HepG2 (cell line): Measurements from ENCODE around the gene NAA38. TPM values are rescaled to one million over a fixed set of nuclear protein-coding genes. Genes with fewer than 3 reads are reported as not detected.

Experiments used
- ATAC-seq: fragments of 200-7000 bp; cut with Tn5 transposase; 3 replicates; pipeline ENCODE4 v1.9.1; 2020; ENCODE audit warnings: mild to moderate bottlenecking, moderate library complexity
- BruUV-seq: library from RNA; stranded (reverse); fragments of 400-500 nt; replicated peaks from 2 replicates; lab custom pipeline; 2021; lab: Mats Ljungman, UMichigan
- CTCF ChIA-PET: fragments of 300-600 bp; formaldehyde crosslinking; extraction: SDS; loops from one replicate; lab custom pipeline; 2021; ENCODE audit warnings: low total read pairs, inconsistent platforms, low intra/inter-chr PET ratio; lab: Yijun Ruan, JAX
- POLR2A ChIA-PET: fragments of 350-600 bp; sonication (Branson Sonifier 250); formaldehyde crosslinking; loops from one replicate; lab custom pipeline; 2020; ENCODE audit warnings: antibody characterized with exemption, inconsistent platforms; lab: Yijun Ruan, JAX
- DNase-seq: peaks from one replicate; pipeline ENCODE4 v3.0.0-alpha.2; 2015; ENCODE audit warnings: low spot score
- FAIRE-seq: peaks from 3 replicates; lab custom pipeline; 2011; peaks lifted over from hg19 to GRCh38; lab: Jason Lieb, UNC
- H2AFZ ChIP-seq: one replicate; pipeline ENCODE4 v1.6.1; 2011; ENCODE audit warnings: low read length, inconsistent platforms
- H3K27ac ChIP-seq: fragments of 300-600 bp; 3 replicates; pipeline ENCODE4 v1.8.0; 2011; ENCODE audit warnings: mixed run types, mild to moderate bottlenecking, mixed read lengths, low read length, inconsistent platforms; ENCODE audit not compliant: insufficient read depth; ENCODE audit errors: extremely low read length
- H3K27me3 ChIP-seq, 2 experiments: fragments of 200-600 bp in 1 of 2; 2 replicates in 1 of 2; 3 replicates in 1 of 2; pipeline versions ENCODE4 v1.6.0 to v1.8.0; 2011; ENCODE audit warnings: low read length in 2 of 2, mild to moderate bottlenecking in 2 of 2, moderate library complexity in 2 of 2, inconsistent platforms in 1 of 2; ENCODE audit not compliant: insufficient read depth in 2 of 2, control insufficient read depth in 1 of 2
- H3K36me3 ChIP-seq, 2 experiments: fragments of 200-600 bp in 1 of 2; replicated peaks in 1 of 2; 2 replicates in 1 of 2; 3 replicates in 1 of 2; pipeline versions ENCODE4 v1.5.1 to v1.8.0; 2011; ENCODE audit warnings: low read length in 2 of 2, inconsistent platforms in 1 of 2; ENCODE audit not compliant: insufficient read depth in 2 of 2, control insufficient read depth in 1 of 2
- H3K4me1 ChIP-seq: 2 replicates; pipeline ENCODE4 v1.5.1; 2012; ENCODE audit warnings: low read length, inconsistent platforms; ENCODE audit not compliant: insufficient read depth
- H3K4me2 ChIP-seq: 2 replicates; pipeline ENCODE4 v1.6.0; 2011; ENCODE audit warnings: low read depth, low read length, inconsistent platforms
- H3K4me3 ChIP-seq, 3 experiments: fragments of 200-600 bp in 1 of 3; sonication (generic), shearing (Covaris generic) in 1 of 3; replicated peaks in 1 of 3; 2 replicates each; pipeline ENCODE4 v1.5.1; 2011 to 2016; ENCODE audit warnings: low read length in 3 of 3, inconsistent platforms in 2 of 3, low read depth in 2 of 3, mild to moderate bottlenecking in 2 of 3, control low read depth in 1 of 3, mixed read lengths in 1 of 3; ENCODE audit not compliant: insufficient read depth in 1 of 3
- H3K79me2 ChIP-seq: one replicate; pipeline ENCODE4 v1.6.1; 2011; ENCODE audit warnings: low read length, inconsistent platforms; ENCODE audit not compliant: insufficient read depth
- H3K9ac ChIP-seq: 2 replicates; pipeline ENCODE4 v1.6.0; 2011; ENCODE audit warnings: mild to moderate bottlenecking, low read depth, low read length, inconsistent platforms; ENCODE audit not compliant: insufficient read depth
- H3K9me3 ChIP-seq: 2 replicates; pipeline ENCODE4 v1.5.1; 2012; ENCODE audit warnings: mild to moderate bottlenecking, low read length
- H4K20me1 ChIP-seq: 2 replicates; pipeline ENCODE4 v1.6.0; 2011; ENCODE audit warnings: inconsistent platforms, mild to moderate bottlenecking, low read length, moderate library complexity; ENCODE audit not compliant: insufficient read depth
- EEA1 ChIP-seq: sonication (generic); formaldehyde crosslinking; IDR thresholded peaks from 2 replicates; pipeline ENCODE4 v1.5.1; 2020; ENCODE audit warnings: mild to moderate bottlenecking, missing genetic modification reagents, borderline replicate concordance
- GPBP1L1 ChIP-seq: sonication (generic); formaldehyde crosslinking; IDR thresholded peaks from 2 replicates; pipeline ENCODE4 v1.5.0; 2020; ENCODE audit warnings: mild to moderate bottlenecking, missing genetic modification reagents
- HBP1 ChIP-seq: IDR thresholded peaks from 2 replicates; pipeline ENCODE4 v1.6.1; 2016; ENCODE audit warnings: low read depth, control low read depth
- TEAD3 ChIP-seq: optimal IDR thresholded peaks from 2 replicates; pipeline ENCODE3; 2016; ENCODE audit warnings: borderline replicate concordance
- ZNF256 ChIP-seq: sonication (generic); formaldehyde crosslinking; conservative IDR thresholded peaks from 2 replicates; pipeline ENCODE4 v1.4.0; 2020; ENCODE audit warnings: missing genetic modification reagents
- ZNF333 ChIP-seq: sonication (generic); formaldehyde crosslinking; IDR thresholded peaks from 2 replicates; pipeline ENCODE4 v1.4.0; 2020; ENCODE audit warnings: mild to moderate bottlenecking, missing genetic modification reagents, borderline replicate concordance
- ZNF598 ChIP-seq: sonication (generic); formaldehyde crosslinking; IDR thresholded peaks from 2 replicates; pipeline ENCODE4 v1.5.1; 2020; ENCODE audit warnings: mild to moderate bottlenecking, missing genetic modification reagents, borderline replicate concordance
- WGBS: methylation state at CpG from one replicate; pipeline ENCODE4 v1.1.6; 2017; ENCODE audit warnings: low lambda C conversion rate; 5-methylcytosine and 5-hydroxymethylcytosine counted together
- in situ Hi-C: cut with HindIII; loops from 2 replicates; pipeline ENCODE4 v1.10.0; 2017; ENCODE audit warnings: low pct_unique_long_range_greater_than_20kb; ENCODE audit not compliant: extremely low pct_ligation_motif_present
- intact Hi-C: fragments of 100-400 bp; cut with micrococcal nuclease; formaldehyde crosslinking; loops from one replicate; pipeline ENCODE4 v1.10.0; 2022; ENCODE audit not compliant: unreplicated experiment
- polyA plus RNA-seq, 8 experiments: library from polyadenylated mRNA; depleted of rRNA in 3 of 8; stranded (reverse) in 7 of 8; unstranded in 1 of 8; fragments of >200 nt; fragmentation: Illumina TruSeq in 4 of 8; extraction: Trizol in 4 of 8; gene quantifications; 2 replicates each; pipeline versions ENCODE4 v1.2.1 to v1.2.3, GENCODE V29; 2011 to 2016; ENCODE audit warnings: low read depth in 4 of 8, missing spikeins in 1 of 8, mixed read lengths in 1 of 8; ENCODE audit not compliant: insufficient read depth in 1 of 8
- total RNA-seq, 5 experiments: library from RNA; depleted of rRNA; stranded (reverse); fragments of >200 nt; fragmentation: Illumina TruSeq; extraction: Trizol; gene quantifications; 2 replicates each; pipeline ENCODE4 v1.2.3, GENCODE V29; 2016; ENCODE audit warnings: low read depth in 1 of 5
- TF ChIP-seq, protein P1 (sequence below): IDR thresholded peaks from 2 replicates; pipeline ENCODE4 v1.6.1; 2016; ENCODE audit warnings: missing biosample characterization, missing genetic modification reagents, low read depth

The NAA38 gene
- total and polyA plus RNA-seq, 2 of the 13 experiments (the other 11 are each of a cell fraction or from before 2014, with no cell fraction given): 46.9 to 91.6 TPM

GRCh38 chr17:7852262-7852670 lies 5.1 kb downstream of the NAA38 start:
- Histone ChIP-seq H3K36me3 (peaks cover 27 to 42% of the 10 kb centered on the region in 2 experiments), H2AFZ (no peak overlapping the region), H3K4me2 (no peak overlapping the region), H3K4me3 (no peak overlapping the region), H3K9me3 (no peaks in the 10 kb centered on the region), H3K79me2 (no peaks in the 10 kb centered on the region), H3K27me3 (no peaks in the 10 kb centered on the region), H3K4me1 (peaks cover 15% of the 10 kb centered on the region), H3K27ac (no peak overlapping the region), H4K20me1 (peaks cover 7% of the 10 kb centered on the region), H3K9ac (no peak overlapping the region)
- POLR2A ChIA-PET: no interaction called here
- CTCF ChIA-PET: interaction anchor here (1.2 to 2.7 kb wide), 4 partner anchors 17 to 45 kb away, joined by 4 to 28 read pairs (median 5); no protein-coding TSS in a partner anchor
- ATAC-seq: no peak
- intact Hi-C loops: no loop called here
- DNase-seq: no peak
- in situ Hi-C loops: no loop called here
- 0 out of 2 replicates have a peak, but pooled peaks have one; percentile 12 for TF ChIP-seq ZNF598 (CRISPR knock-in tag)
- 0 out of 2 replicates have a peak, but pooled peaks have one; percentile 8 for TF ChIP-seq EEA1
- no peak for TF ChIP-seq GPBP1L1 (CRISPR knock-in tag)
- FAIRE-seq: no peak
- BruUV-seq: no TSS peak
- 98% methylated on average over 18 of the region's 20 CpGs for WGBS

GRCh38 chr17:7851438-7852261 lies 5.7 kb downstream of the NAA38 start:
- FAIRE-seq: peak; percentile 67
- Histone ChIP-seq H2AFZ (no peak overlapping the region), H3K4me1 (peaks cover 13% of the 10 kb centered on the region), H4K20me1 (peaks cover 7% of the 10 kb centered on the region), H3K79me2 (no peaks in the 10 kb centered on the region), H3K4me3 (no peak overlapping the region), H3K9ac (no peak overlapping the region), H3K27ac (no peak overlapping the region), H3K9me3 (no peaks in the 10 kb centered on the region), H3K4me2 (no peak overlapping the region), H3K36me3 (peaks cover 31 to 46% of the 10 kb centered on the region in 2 experiments), H3K27me3 (no peaks in the 10 kb centered on the region)
- in situ Hi-C loops: no loop called here
- no TSS peak for BruUV-seq
- ChIA-PET POLR2A (interaction anchor here (1.3 kb wide), 1 partner anchor 9 kb away, joined by 3 read pairs; no protein-coding TSS in a partner anchor), CTCF (interaction anchor here (0.9 to 2.7 kb wide), 5 partner anchors 17 to 46 kb away, joined by 4 to 28 read pairs (median 5); no protein-coding TSS in a partner anchor)
- peak; percentile 66 for ATAC-seq
- peak; percentile 64 for DNase-seq
- 93% methylated on average over 24 of the region's 60 CpGs for WGBS
- intact Hi-C loops: loop anchor here (1.0 kb wide), 1 partner anchor 29 kb away; no protein-coding TSS in a partner anchor
- TF ChIP-seq TEAD3 (CRISPR knock-in tag) (peak; percentile 26), ZNF333 (CRISPR knock-in tag) (no peak), HBP1 (CRISPR knock-in tag) (0 out of 2 replicates have a peak, but pooled peaks have one; percentile 15), ZNF256 (CRISPR knock-in tag) (no peak)
- TF ChIP-seq, protein P1, sequence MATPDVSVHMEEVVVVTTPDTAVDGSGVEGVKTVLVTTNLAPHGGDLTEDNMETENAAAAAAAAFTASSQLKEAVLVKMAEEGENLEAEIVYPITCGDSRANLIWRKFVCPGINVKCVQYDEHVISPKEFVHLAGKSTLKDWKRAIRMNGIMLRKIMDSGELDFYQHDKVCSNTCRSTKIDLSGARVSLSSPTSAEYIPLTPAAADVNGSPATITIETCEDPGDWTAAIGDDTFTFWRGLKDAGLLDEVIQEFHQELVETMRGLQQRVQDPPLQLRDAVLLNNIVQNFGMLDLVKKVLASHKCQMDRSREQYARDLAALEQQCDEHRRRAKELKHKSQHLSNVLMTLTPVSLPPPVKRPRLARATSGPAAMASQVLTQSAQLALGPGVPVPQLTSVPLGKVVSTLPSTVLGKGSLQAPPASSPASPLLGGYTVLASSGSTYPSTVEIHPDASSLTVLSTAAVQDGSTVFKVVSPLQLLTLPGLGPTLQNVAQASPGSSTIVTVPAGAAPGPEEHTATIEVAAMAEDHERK (CRISPR knock-in tag): no peak
